ENCODE data around the gene TMIGD3. TPM values are rescaled to one million over a fixed set of nuclear protein-coding genes. Genes with fewer than 3 reads are reported as not detected.

Gene TMIGD3
- total and polyA plus RNA-seq, 2 donors (not counting 1 experiment from before 2014, with no cell fraction given), result 0.19 TPM; not detected in 1

DNA sequence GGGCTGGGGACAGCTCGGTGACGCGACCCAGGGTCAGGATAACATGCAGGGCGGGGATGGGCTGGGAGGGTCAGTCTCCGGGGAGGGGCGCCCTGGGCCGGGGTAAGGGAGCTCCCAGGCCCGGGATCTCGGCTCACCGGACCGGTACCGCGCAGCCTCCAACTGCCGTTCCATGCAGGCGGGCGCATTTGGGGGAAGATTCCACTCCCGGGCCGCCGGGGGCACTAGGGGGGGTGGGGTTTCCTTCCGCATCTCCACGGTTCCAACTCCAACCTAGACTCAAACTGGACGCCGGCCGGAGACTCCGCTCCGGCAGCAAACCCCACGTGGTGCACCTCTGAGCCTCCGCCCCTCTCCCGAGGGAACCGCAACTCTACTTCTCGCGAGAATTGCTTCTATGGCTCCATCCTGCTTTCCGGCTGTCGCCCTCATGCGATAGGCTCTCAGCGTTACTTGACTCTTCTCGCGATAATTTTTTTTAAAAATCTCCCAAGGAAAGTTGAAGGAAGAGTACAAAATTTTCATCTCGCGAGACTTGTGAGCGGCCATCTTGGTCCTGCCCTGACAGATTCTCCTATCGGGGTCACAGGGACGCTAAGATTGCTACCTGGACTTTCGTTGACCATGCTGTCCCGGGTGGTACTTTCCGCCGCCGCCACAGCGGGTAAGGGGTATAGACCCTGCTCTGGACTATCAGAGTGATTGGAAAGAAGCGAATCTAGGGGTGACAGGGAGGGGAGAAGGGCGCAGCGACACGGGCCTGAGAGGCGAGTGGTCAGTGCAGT is 54.3 kb downstream of the TMIGD3 start, which contains the start of the genes ATP5PB and WDR77:
Gene ATP5PB, plus strand, starts transcription at position 547 of the 785 bp plus-strand sequence. Its CDS starts 78 bp downstream, at position 625.
Gene WDR77, minus strand, starts transcription at position 339 of the 785 bp plus-strand sequence. Its CDS starts 87 bp downstream, at position 252.
- peak within 1 kb of the TSS; percentile 99 for H3K9ac ChIP-seq (ENCODE audit: low read length)
- H3K27me3 Mint-ChIP-seq, result no peaks in the 10 kb centered on the region
- H2AFZ ChIP-seq (ENCODE audit: insufficient read depth, low read depth, low read length, poor library complexity, severe bottlenecking), result peak within 1 kb of the TSS; percentile 97
- H3K27me3 ChIP-seq (replicated peaks in 1 of 4; ENCODE audit: control extremely low read depth in 1 of 4, control insufficient read depth in 3 of 4, insufficient read depth in 4 of 4, low read length in 3 of 4), result no peaks in the 10 kb centered on the region
- intact Hi-C loops (cut with micrococcal nuclease), result loop anchor here (1.0 to 10.0 kb wide), 7 partner anchors 22 to 1626 kb away; partner anchors contain the start of genes CEPT1, DDX20, DRAM2 and LRIG2
- ChIA-PET CTCF (interaction anchor here (0.9 to 3.5 kb wide), 8 partner anchors 12 to 226 kb away, joined by 3 to 20 read pairs (median 9); no protein-coding TSS in a partner anchor), POLR2A (interaction anchor here (0.5 to 1.8 kb wide), 7 partner anchors 17 to 307 kb away, joined by 3 to 8 read pairs (median 3); no protein-coding TSS in a partner anchor)
- DNase-seq (peak; percentile 96), ATAC-seq (ENCODE audit: low read depth) (peak; percentile 95)
- TF ChIP-seq, protein P1, sequence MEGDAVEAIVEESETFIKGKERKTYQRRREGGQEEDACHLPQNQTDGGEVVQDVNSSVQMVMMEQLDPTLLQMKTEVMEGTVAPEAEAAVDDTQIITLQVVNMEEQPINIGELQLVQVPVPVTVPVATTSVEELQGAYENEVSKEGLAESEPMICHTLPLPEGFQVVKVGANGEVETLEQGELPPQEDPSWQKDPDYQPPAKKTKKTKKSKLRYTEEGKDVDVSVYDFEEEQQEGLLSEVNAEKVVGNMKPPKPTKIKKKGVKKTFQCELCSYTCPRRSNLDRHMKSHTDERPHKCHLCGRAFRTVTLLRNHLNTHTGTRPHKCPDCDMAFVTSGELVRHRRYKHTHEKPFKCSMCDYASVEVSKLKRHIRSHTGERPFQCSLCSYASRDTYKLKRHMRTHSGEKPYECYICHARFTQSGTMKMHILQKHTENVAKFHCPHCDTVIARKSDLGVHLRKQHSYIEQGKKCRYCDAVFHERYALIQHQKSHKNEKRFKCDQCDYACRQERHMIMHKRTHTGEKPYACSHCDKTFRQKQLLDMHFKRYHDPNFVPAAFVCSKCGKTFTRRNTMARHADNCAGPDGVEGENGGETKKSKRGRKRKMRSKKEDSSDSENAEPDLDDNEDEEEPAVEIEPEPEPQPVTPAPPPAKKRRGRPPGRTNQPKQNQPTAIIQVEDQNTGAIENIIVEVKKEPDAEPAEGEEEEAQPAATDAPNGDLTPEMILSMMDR (IDR thresholded peaks at IDR 0.05), result no peak
- TF ChIP-seq EZH2 (IDR thresholded peaks at IDR 0.05; ENCODE audit: borderline replicate concordance, insufficient read depth, low read depth, low read length, poor library complexity, severe bottlenecking), result no peak
- under 1% methylated on average over 42 of the region's 54 CpGs for WGBS (ENCODE audit: insufficient coverage)
- H4K20me1 ChIP-seq (ENCODE audit: control insufficient read depth, insufficient read depth, low read length, poor library complexity, severe bottlenecking), result peaks cover 22% of the 10 kb centered on the region
- H3K27ac Mint-ChIP-seq, result peak within 1 kb of the TSS; percentile 99
- peaks cover 61% of the 10 kb centered on the region for H3K79me2 ChIP-seq (ENCODE audit: control insufficient read depth, insufficient read depth, low read length)
- peaks cover 0 to 46% of the 10 kb centered on the region in 2 experiments for H3K36me3 ChIP-seq (replicated peaks in 1 of 2; ENCODE audit: control extremely low read depth in 1 of 2, control insufficient read depth in 1 of 2, extremely low read depth in 1 of 2, insufficient read depth in 2 of 2, low read length in 1 of 2)
- H3K9me3 ChIP-seq (ENCODE audit: control extremely low read depth in 1 of 3, control insufficient read depth in 2 of 3, insufficient read depth in 1 of 3, low read length in 2 of 3), result no peaks in the 10 kb centered on the region
- H3K4me1 Mint-ChIP-seq, result peaks cover 73% of the 10 kb centered on the region
- no peaks in the 10 kb centered on the region for H3K9me3 Mint-ChIP-seq (ENCODE audit: insufficient read depth)
- H3K27ac ChIP-seq (ENCODE audit: low read length in 2 of 2), result peak within 1 kb of the TSS; percentile 60 to 95
- H3K4me3 Mint-ChIP-seq, result peak within 1 kb of the TSS; percentile 100
- H3K4me2 ChIP-seq (replicated peaks; ENCODE audit: low read depth, low read length, poor library complexity, severe bottlenecking), result peak within 1 kb of the TSS; percentile 94
- H3K4me3 ChIP-seq (ENCODE audit: control extremely low read depth in 1 of 5, extremely low read depth in 1 of 5, insufficient read depth in 1 of 5, low read depth in 2 of 5, low read length in 4 of 5), result peak within 1 kb of the TSS; percentile 76 to 94 (median 85)
- H3K4me1 ChIP-seq (ENCODE audit: control insufficient read depth in 2 of 2, insufficient read depth in 2 of 2, low read length in 2 of 2), result peaks cover 41 to 48% of the 10 kb centered on the region in 2 donors
